HG02970 (cell line): ENCODE measurements around the gene TSSC4.

Experiments used
- ATAC-seq: cut with Tn5 transposase; IDR thresholded peaks from one replicate; pipeline ENCODE4 v1.9.1; 2021; ENCODE audit warnings: mild to moderate bottlenecking, moderate library complexity, moderate number of reproducible peaks; ENCODE audit not compliant: unreplicated experiment, low FRiP score

The TSSC4 gene

GRCh38 chr11:2431395-2431794 is 30.8 kb downstream of the TSSC4 start:
- no peak for ATAC-seq

- ATAC-seq = no peak
These were observed 31.6 kb downstream of the TSSC4 start for GRCh38 chr11:2432171-2432621.

GRCh38 chr11:2432628-2433071 is 32.1 kb downstream of the TSSC4 start:
- ATAC-seq = no peak

DNA sequence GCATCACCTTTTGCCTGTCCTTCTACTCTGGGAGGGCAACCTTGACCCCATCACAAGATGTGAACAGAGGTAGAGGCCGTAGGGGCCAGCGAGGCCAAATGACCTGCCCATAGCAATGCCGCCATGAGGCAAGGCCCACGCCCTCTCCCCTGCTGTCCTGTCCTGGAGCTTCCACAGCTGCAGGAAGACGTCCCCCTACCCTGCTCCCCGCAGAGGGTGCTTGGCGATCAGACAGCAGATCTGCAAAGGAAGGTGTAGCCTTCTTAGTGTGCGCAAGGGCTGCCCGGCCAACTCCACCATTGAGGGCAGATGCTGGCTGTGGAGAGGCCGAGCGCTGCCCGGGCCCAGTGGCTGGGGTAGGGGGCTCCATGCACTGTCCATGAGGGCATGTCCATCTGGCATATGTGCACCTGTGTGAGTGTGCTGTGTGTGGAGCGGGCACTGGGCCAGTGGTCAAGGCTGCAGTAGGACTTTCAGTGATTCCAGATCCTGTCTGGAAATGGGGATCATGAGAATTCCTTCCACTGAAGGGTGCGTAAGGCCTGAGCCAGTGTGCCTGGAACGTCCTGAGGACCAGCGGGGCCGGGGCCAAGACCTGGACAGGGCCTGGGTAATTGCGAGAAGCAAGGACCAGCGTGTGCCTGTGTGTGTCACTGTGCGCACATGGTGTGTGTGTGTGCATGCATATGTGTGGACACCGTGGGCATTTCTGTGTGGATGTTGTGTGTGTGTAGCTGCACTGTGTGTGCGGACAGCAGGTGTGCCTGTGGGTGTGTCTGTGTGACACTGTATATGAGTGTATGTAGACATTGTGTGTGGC is 32.8 kb downstream of the TSSC4 start:
- no peak for ATAC-seq

DNA sequence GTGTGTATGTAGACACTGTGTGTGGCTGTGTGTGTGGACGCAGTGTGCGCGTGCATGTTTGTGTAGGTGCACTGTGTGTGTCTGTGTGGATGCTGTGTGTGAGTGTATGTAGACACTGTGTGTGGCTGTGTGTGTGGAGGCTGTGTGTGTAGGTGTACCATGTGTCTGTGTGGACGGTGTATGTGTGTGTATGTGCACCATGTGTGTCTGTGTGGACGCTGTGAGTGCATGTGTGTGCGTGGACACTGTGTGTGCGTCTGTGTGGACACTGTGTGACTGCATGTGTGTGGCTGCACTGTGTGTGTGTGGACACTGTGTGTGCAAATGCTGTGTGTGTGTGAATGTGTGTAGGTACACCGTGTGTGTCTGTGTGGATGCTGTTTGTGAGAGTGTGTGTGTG is 33.5 kb downstream of the TSSC4 start:
- ATAC-seq = no peak

DNA sequence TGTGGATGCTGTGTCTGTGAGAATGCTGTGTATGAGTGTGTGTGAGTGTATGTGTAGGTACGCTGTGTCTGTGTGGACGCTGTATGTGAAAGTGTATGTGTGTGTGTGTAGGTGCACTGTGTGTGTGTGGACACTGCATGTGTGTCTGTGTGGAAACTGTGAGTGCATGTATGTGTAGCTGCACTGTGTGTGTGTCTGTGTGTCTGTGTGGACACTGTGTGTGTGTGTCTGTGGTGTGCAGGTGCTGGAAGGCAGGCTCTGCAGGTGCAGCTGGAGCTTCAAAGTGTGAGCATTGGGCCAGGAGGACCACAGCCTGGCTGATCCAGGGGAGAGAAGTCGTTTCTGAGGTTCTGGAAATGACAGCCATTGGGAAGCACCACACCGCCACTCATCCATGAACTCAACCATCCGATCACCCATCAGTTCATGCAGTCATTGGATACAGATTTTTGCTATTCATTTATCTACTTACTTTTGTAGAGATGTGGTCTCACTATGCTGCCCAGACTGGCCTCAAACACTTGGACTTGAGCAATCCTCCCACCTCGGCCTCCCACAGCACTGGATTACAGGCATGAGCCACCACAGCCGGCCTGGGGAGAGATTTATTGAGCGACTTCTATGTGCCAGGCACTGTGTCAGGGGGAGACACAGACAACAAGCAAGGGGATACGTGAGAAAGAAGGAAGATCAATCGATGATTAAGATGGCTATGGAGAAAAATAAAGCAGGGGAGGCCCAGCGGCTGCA is 34.1 kb downstream of the TSSC4 start:
- no peak for ATAC-seq

DNA sequence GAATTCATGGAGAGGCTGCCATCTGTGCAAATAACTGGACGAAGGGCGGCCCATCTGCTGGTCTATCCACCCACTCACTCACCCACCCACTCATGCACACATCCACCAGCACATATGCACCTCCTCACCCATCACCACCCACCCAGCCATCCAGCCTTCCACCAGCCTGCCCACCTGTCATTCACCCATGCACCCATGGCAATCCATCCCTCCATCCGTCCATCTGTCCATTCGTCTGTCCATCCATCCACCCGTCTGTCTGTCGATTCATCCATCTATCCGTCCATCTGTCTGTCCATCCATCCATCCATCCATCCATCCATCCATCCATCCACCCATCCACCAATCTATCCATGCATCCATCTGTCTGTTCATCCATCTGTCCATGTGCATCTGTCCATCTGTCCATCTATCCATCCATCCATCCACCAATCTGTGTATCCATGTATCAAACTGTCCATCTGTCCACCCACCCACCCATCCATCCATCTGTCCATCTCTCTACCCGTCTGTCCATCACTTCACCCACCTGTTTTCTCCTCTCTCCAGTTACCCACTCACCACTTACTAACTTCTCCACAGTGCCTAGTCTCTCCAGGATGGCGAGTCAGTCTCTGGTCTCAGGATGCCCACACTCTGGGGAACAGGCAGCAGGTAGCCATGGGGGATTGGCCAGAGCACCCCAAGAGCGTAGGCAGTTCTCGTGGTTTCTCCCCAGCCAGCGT is 34.9 kb downstream of the TSSC4 start:
- ATAC-seq = no peak

DNA sequence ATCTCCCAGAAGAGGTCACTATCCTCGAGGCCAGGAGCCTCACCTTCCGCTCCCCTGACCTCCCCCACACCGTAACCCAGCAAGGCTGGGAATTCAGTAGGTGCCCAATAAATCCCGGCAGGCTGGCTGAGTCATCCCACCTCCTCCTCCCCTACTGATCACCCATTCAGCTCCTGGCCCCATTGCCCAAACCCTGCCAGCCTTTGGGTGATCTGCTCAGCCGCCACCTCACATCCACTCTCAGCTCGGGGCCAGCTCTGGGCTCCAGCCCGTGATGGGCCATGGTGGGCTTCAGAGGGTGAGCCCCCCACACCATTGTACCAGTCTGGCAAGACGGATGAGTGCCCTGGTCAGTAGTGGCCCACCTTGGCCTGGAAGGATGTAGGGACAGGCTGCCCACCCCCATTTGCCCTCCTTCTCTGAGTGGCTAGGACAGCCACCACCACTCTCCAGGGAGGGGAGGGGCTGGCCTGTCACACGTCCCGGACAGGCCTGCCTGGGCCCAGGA is 35.5 kb downstream of the TSSC4 start:
- ATAC-seq = no peak

GRCh38 chr11:2436521-2437031 is 36.0 kb downstream of the TSSC4 start:
- ATAC-seq = no peak

GRCh38 chr11:2437516-2437915 is 37.0 kb downstream of the TSSC4 start:
- no peak for ATAC-seq

- ATAC-seq = no peak
These were observed 39.3 kb downstream of the TSSC4 start for GRCh38 chr11:2439820-2440219.

DNA sequence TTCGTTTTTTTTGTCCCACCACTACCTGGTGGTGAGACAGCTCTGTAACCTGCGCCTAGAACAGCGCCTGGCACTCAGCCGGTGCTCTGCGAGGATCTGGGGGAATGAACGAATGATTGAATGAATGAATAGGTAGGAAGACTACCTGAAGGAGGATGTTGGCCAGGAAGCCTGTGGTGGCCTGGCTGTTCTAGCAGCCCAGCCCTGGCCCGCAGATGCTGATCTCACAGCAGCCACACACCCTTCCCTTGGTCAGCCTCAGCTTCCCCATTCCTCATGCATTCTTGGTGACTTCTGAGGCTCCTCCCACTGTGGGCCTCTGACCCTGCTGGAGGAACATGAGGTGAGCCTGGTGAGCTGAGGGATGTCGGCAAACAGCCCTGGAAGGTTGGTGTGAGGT is 40.1 kb downstream of the TSSC4 start:
- ATAC-seq = no peak

- no peak for ATAC-seq
These were observed 40.6 kb downstream of the TSSC4 start for GRCh38 chr11:2441171-2441570.

- ATAC-seq = no peak
These were observed 42.0 kb downstream of the TSSC4 start for GRCh38 chr11:2442589-2442988.

- ATAC-seq = no peak
These were observed 42.9 kb downstream of the TSSC4 start for GRCh38 chr11:2443406-2443805.

GRCh38 chr11:2443881-2444820 is 43.6 kb downstream of the TSSC4 start, which contains the start of gene TRPM5:
Gene TRPM5 (minus strand): TSS chr11:2444514. CDS start chr11:2423036, 21,478 bp downstream.
- no peak for ATAC-seq

DNA sequence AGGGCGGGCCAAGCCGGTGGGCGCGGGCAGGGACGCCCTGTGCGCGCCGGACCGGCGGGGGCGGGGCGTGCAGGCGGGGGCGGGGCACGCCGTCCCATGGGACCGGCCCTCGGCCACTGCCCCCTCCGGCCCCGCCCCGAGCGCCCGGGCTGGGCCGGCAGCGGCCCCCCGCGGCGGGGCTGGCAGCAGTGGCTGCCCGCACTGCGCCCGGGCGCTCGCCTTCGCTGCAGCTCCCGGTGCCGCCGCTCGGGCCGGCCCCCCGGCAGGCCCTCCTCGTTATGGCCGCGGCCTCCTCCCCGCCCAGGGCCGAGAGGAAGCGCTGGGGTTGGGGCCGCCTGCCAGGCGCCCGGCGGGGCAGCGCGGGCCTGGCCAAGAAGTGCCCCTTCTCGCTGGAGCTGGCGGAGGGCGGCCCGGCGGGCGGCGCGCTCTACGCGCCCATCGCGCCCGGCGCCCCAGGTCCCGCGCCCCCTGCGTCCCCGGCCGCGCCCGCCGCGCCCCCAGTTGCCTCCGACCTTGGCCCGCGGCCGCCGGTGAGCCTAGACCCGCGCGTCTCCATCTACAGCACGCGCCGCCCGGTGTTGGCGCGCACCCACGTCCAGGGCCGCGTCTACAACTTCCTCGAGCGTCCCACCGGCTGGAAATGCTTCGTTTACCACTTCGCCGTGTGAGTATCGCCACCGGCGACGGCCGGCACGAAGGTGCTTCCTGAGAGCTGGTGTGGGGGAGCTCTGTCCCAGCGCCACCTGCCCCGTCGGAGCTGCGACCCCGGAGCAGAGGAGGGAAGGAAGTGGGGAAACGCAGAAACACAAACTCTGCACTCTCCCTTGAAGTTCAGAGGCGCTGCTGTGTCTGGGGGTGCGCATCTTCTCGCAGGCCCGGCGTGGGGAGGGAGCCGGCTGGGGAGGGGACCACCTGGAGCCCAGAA is 44.5 kb downstream of the TSSC4 start, which contains the start of gene KCNQ1:
TSS of gene KCNQ1 (plus strand) at position 188 of the 925 bp plus-strand sequence. CDS start at position 279, 91 bp downstream.
- ATAC-seq = no peak
